ENCODE results near the gene GFOD1. TPM values are rescaled to one million over a fixed set of nuclear protein-coding genes. Genes with fewer than 3 reads are reported as not detected.

The GFOD1 gene
- total and polyA plus RNA-seq, 8 donors: 1.4 to 2.7 (median 2.1) TPM

- FAIRE-seq (no peak), DNase-seq (no peak), ATAC-seq (no peak)
- 81 to 83% methylated on average over 2 of the region's 2 CpGs for WGBS, 2 donors
- TF ChIP-seq CTCF (IDR thresholded peaks at IDR 0.05): no peak
- Histone ChIP-seq H3K36me3 (no peaks in the 10 kb centered on the region), H3K9me3 (no peaks in the 10 kb centered on the region), H3K4me1 (no peaks in the 10 kb centered on the region), H3K4me3 (no peak overlapping the region), H3K27me3 (no peaks in the 10 kb centered on the region), H3K27ac (no peak overlapping the region)
- intact Hi-C loops (cut with DNase I): no loop called here
Measured at GRCh38 chr6:13492357-13492756, 5.0 kb upstream of the GFOD1 start.

GRCh38 chr6:13491538-13491937 is 4.1 kb upstream of the GFOD1 start:
- Histone ChIP-seq H3K9me3 (no peaks in the 10 kb centered on the region), H3K36me3 (no peaks in the 10 kb centered on the region), H3K27ac (no peak overlapping the region), H3K4me3 (no peak overlapping the region), H3K27me3 (no peaks in the 10 kb centered on the region), H3K4me1 (no peaks in the 10 kb centered on the region)
- no peak for TF ChIP-seq CTCF (IDR thresholded peaks at IDR 0.05)
- FAIRE-seq (no peak), ATAC-seq (no peak), DNase-seq (no peak)
- intact Hi-C loops (cut with DNase I): no loop called here
- WGBS, 2 donors: 72 to 83% methylated on average over 3 of the region's 3 CpGs

DNA sequence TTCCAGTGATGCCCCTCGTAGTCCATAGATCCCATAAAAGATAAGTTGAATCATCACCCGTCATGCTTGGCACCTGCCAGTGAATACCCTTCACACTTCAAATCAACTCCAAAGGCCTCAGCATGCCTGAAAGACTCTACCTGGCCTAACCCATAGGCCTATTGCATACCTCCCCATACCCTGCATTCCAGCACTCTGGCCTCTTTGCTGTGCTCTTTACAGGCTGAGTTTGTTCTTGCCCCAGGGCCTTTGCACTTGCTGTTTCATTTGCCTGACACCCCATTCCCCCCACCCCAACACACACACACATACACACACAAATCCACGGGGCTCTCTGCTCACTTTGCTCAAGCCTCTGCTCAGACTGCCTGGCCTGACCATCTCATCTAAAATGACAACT is 3.0 kb upstream of the GFOD1 start:
- no peak for TF ChIP-seq CTCF (IDR thresholded peaks at IDR 0.05)
- H3K27me3 ChIP-seq: no peaks in the 10 kb centered on the region
- no peak overlapping the region for H3K27ac ChIP-seq
- ATAC-seq (no peak), DNase-seq (no peak), FAIRE-seq (no peak)
- no peaks in the 10 kb centered on the region for H3K36me3 ChIP-seq
- intact Hi-C loops (cut with DNase I): no loop called here
- H3K9me3 ChIP-seq: no peaks in the 10 kb centered on the region
- peaks cover 0 to 3% (median 0%) of the 10 kb centered on the region in 3 donors for H3K4me1 ChIP-seq
- no peak overlapping the region for H3K4me3 ChIP-seq
- 86 to 88% methylated on average over 3 of the region's 3 CpGs for WGBS, 2 donors

- peaks cover 0 to 4% (median 0%) of the 10 kb centered on the region in 3 donors for H3K4me1 ChIP-seq
- DNase-seq (no peak), ATAC-seq (no peak), FAIRE-seq (no peak)
- no peak overlapping the region for H3K27ac ChIP-seq
- TF ChIP-seq CTCF (IDR thresholded peaks at IDR 0.05): no peak
- H3K27me3 ChIP-seq: no peaks in the 10 kb centered on the region
- WGBS, 2 donors: 85 to 89% methylated on average over 8 of the region's 8 CpGs
- no peak overlapping the region for H3K4me3 ChIP-seq
- intact Hi-C loops (cut with DNase I): no loop called here
- H3K36me3 ChIP-seq: no peaks in the 10 kb centered on the region
- H3K9me3 ChIP-seq: no peaks in the 10 kb centered on the region
Measured at GRCh38 chr6:13488896-13489237, 1.5 kb upstream of the GFOD1 start.

GRCh38 chr6:13488015-13488895 is 855 bp upstream of the GFOD1 start:
- DNase-seq: peak; percentile 28 to 84 (median 54)
- ATAC-seq: peak in 3 of 4 donors; percentile 10 to 30 (median 18)
- Histone ChIP-seq H3K27me3 (no peaks in the 10 kb centered on the region), H3K4me1 (peaks cover 0 to 4% (median 0%) of the 10 kb centered on the region in 3 donors), H3K9me3 (no peaks in the 10 kb centered on the region), H3K36me3 (no peaks in the 10 kb centered on the region), H3K4me3 (peak overlapping the region; percentile 26 to 76 (median 54)), H3K27ac (no peak overlapping the region)
- FAIRE-seq: no peak
- intact Hi-C loops (cut with DNase I): no loop called here
- TF ChIP-seq CTCF (IDR thresholded peaks at IDR 0.05): no peak
- 15 to 19% methylated on average over 50 to 57 of the region's 57 CpGs for WGBS, 2 donors
